ENCODE results near the gene PIGBOS1. TPM values are rescaled to one million over a fixed set of nuclear protein-coding genes. Genes with fewer than 3 reads are reported as not detected.
A peak's percentile ranks its signal among the peaks of the same experiment; 100 is the strongest.
"Not testable (repeated sequence)": the region's sequence is repeated elsewhere in the genome, so short reads cannot be mapped to it uniquely, and the experiment has no call there.

The PIGBOS1 gene
- total and polyA plus RNA-seq, 2 donors (not counting 3 experiments of a cell fraction or from before 2014, with no cell fraction given) = 12.8 to 16.5 TPM

DNA sequence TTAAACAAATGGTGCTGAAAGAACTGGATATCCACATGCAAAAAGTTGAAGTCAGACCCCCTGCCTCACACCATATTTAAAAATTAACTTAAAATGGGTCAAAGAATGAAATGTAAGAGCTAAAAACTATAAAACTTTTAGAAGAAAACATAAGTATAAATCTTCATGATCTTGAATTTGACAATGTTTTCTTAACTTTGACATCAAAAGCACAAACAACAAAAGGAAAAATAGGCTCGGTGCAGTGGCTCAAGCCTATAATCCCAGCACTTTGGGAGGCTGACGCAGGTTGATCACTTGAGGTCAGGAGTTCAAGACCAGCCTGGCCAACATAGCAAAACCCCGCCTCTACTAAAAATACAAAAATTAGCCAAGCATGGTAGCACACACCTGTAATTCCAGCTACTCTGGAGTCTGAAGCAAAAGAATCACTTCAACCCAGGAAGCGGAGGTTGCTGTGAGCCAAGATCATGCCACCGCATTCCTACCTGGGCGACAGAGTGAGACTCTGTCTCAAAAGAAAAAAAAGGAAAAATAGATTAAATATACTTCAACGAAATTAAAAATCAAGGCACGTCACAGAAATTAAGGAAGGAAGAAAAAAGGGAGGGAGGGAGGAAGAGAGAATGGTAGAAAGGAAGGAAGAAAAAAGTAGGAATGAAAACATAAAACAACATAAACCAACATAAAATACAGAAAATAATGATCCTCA is 30.8 kb downstream of the PIGBOS1 start:
- no peak for FAIRE-seq
- Histone ChIP-seq H2AFZ (ENCODE audit: low read depth, low read length) (no peak overlapping the region), H3K9ac (replicated peaks; ENCODE audit: extremely low read depth, insufficient read depth, low read length) (peak overlapping the region; percentile 91), H3K4me2 (ENCODE audit: insufficient read depth, low read length) (peak overlapping the region; percentile 82), H3K27me3 (ENCODE audit: control insufficient read depth in 2 of 2, insufficient read depth in 2 of 2, low read length in 2 of 2) (no peaks in the 10 kb centered on the region), H3K9me1 (replicated peaks; ENCODE audit: control insufficient read depth, extremely low read depth, insufficient read depth, low read length) (no peaks in the 10 kb centered on the region), H3K4me3 (replicated peaks in 1 of 3; ENCODE audit: insufficient read depth in 1 of 3, low read depth in 1 of 3, low read length in 3 of 3) (peak overlapping the region in 1 of 3 experiments; percentile 63), H3K79me2 (ENCODE audit: control insufficient read depth, insufficient read depth, low read length) (peaks cover 4% of the 10 kb centered on the region), H3K4me1 (ENCODE audit: control insufficient read depth, extremely low read depth, insufficient read depth, low read length) (peaks cover 12% of the 10 kb centered on the region), H3K27ac (ENCODE audit: insufficient read depth, low read depth, low read length) (no peak overlapping the region), H3K36me3 (ENCODE audit: control insufficient read depth in 2 of 2, extremely low read depth in 1 of 2, insufficient read depth in 2 of 2, low read length in 2 of 2) (no peaks in the 10 kb centered on the region), H3K9me3 (replicated peaks; ENCODE audit: control insufficient read depth, insufficient read depth, low read length) (no peaks in the 10 kb centered on the region), H4K20me1 (replicated peaks; ENCODE audit: control insufficient read depth, extremely low read depth, insufficient read depth, low read length) (no peaks in the 10 kb centered on the region)
- POLR2A ChIA-PET = no interaction called here
- BruUV-seq (replicated peaks) = no TSS peak
- intact Hi-C loops (cut with micrococcal nuclease) (no loop called here), dilution Hi-C loops (cut with MboI; ENCODE audit: extremely low pct_ligation_motif_present, low sequenced_read_pairs) (no loop called here)
- CTCF ChIA-PET = interaction anchor here (1.7 kb wide), 1 partner anchor 71 kb away, joined by 7 read pairs; no protein-coding TSS in a partner anchor
- no peak for TF ChIP-seq CTCF (IDR thresholded peaks at IDR 0.05; ENCODE audit: extremely low read depth in 1 of 2, insufficient read depth in 1 of 2, low read depth in 1 of 2, low read length in 2 of 2)
- TF ChIP-seq EZH2 (IDR thresholded peaks at IDR 0.05; ENCODE audit: borderline replicate concordance, low read depth, low read length, severe bottlenecking) = no peak
- TF ChIP-seq, protein P1, sequence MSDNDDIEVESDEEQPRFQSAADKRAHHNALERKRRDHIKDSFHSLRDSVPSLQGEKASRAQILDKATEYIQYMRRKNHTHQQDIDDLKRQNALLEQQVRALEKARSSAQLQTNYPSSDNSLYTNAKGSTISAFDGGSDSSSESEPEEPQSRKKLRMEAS (IDR thresholded peaks at IDR 0.05; ENCODE audit: insufficient read depth, insufficient read length) = no peak
- TF ChIP-seq FOS (IDR thresholded peaks at IDR 0.05; ENCODE audit: borderline replicate concordance, insufficient read depth, low read length) = no peak
- TF ChIP-seq MYC (IDR thresholded peaks at IDR 0.05; ENCODE audit: low read depth, low read length) = no peak
- TF ChIP-seq GATA2 (IDR thresholded peaks at IDR 0.05; ENCODE audit: insufficient read depth, insufficient read length, low read depth, low read length) = no peak
- no peak for TF ChIP-seq POLR2AphosphoS5 (IDR thresholded peaks at IDR 0.05; ENCODE audit: insufficient read depth, low read depth, low read length)
- TF ChIP-seq POLR2A (IDR thresholded peaks at IDR 0.05; ENCODE audit: low read depth, low read length) = no peak
- TF ChIP-seq JUN (IDR thresholded peaks at IDR 0.05; ENCODE audit: borderline replicate concordance, insufficient read depth, insufficient read length, low read depth) = no peak
- no peak for DNase-seq (ENCODE audit: low read depth, low spot score)

DNA sequence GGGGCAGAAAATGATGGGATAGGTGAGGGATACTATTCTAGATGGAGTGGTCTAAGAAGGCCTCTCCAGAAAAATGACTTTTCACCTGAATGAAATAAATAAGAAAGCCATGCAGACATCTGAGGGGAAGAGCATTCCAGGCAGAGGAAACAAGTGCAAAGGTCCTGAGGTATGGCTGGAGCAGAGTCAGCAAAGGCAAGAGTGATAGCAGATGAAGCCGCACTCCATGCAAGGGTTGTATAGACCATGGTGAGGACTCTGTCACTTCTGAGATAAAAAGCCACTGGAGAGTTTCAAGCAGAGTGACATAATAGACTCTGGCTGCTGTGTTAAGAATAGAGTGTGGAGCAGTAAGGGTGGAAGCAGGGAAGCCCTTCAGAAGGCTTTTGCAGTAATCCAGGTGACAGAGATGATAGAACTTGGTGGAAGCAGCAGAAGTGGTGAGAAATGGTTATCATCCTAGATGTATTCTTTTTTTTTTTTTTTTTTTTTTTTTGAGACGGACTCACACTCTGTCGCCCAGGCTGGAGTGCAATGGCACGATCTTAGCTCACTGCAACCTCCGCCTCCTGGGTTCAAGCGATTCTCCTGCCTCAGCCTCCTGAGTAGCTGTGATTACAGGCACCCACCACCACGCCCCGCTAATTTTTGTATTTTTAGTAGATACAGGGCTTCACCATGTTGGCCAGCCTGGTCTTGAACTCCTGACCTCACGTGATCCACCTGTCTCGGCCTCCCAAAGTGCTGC is 32.3 kb downstream of the PIGBOS1 start:
- CTCF ChIA-PET = interaction anchor here (1.7 kb wide), 1 partner anchor 70 kb away, joined by 7 read pairs; no protein-coding TSS in a partner anchor
- intact Hi-C loops (cut with micrococcal nuclease) = not testable (repeated sequence)

More for the DNA sequence above, 32.3 kb downstream of the PIGBOS1 start:
- H2AFZ ChIP-seq (ENCODE audit: low read depth, low read length); H3K79me2 ChIP-seq (ENCODE audit: control insufficient read depth, insufficient read depth, low read length); H3K4me3 ChIP-seq (replicated peaks in 1 of 3; ENCODE audit: insufficient read depth in 1 of 3, low read depth in 1 of 3, low read length in 3 of 3); H3K36me3 ChIP-seq (ENCODE audit: control insufficient read depth in 2 of 2, extremely low read depth in 1 of 2, insufficient read depth in 2 of 2, low read length in 2 of 2); H3K27ac ChIP-seq (ENCODE audit: insufficient read depth, low read depth, low read length); H3K27me3 ChIP-seq (ENCODE audit: control insufficient read depth in 2 of 2, insufficient read depth in 2 of 2, low read length in 2 of 2); H3K9ac ChIP-seq (replicated peaks; ENCODE audit: extremely low read depth, insufficient read depth, low read length); H3K4me2 ChIP-seq (ENCODE audit: insufficient read depth, low read length); DNase-seq (ENCODE audit: low read depth, low spot score); BruUV-seq (replicated peaks); H4K20me1 ChIP-seq (replicated peaks; ENCODE audit: control insufficient read depth, extremely low read depth, insufficient read depth, low read length); dilution Hi-C loops (cut with MboI; ENCODE audit: extremely low pct_ligation_motif_present, low sequenced_read_pairs); POLR2A ChIA-PET; H3K9me1 ChIP-seq (replicated peaks; ENCODE audit: control insufficient read depth, extremely low read depth, insufficient read depth, low read length); H3K9me3 ChIP-seq (replicated peaks; ENCODE audit: control insufficient read depth, insufficient read depth, low read length); FAIRE-seq: not testable (repeated sequence)
- peaks cover 25% of the 10 kb centered on the region for H3K4me1 ChIP-seq (ENCODE audit: control insufficient read depth, extremely low read depth, insufficient read depth, low read length)
